K562 (cell line): ENCODE results near the gene DDR1.

Source experiments
- ARID3B ChIP-seq: fragments of 250-450 bp; sonication (Bioruptor Pico); IDR thresholded peaks from 2 replicates; pipeline ENCODE4 v1.4.0; 2020; ENCODE audit warnings: borderline replicate concordance
- CEBPB ChIP-seq: fragments of 450-650 bp; IDR thresholded peaks from 2 replicates; pipeline ENCODE4 v1.6.1; 2016; ENCODE audit warnings: missing genetic modification characterization, missing compliant biosample characterization
- CREM ChIP-seq: IDR thresholded peaks from 2 replicates; pipeline ENCODE4 v1.6.1; 2014; ENCODE audit warnings: antibody characterized with exemption, low read depth
- CTCF ChIP-seq, 3 experiments: IDR thresholded peaks in 2 of 3; conservative IDR thresholded peaks in 1 of 3; 2 replicates each; pipeline ENCODE4 v1.5.1; 2011 to 2012; ENCODE audit warnings: low read length in 3 of 3, mild to moderate bottlenecking in 3 of 3, control low read depth in 2 of 3, improper control_type of control experiment in 1 of 3, inconsistent platforms in 1 of 3, low read depth in 1 of 3, mixed read lengths in 1 of 3, moderate library complexity in 1 of 3; ENCODE audit not compliant: insufficient read depth in 2 of 3
- FOXK2 ChIP-seq, 2 experiments: fragments of 450-650 bp; IDR thresholded peaks in 1 of 2; conservative IDR thresholded peaks in 1 of 2; 2 replicates each; pipeline ENCODE4 v1.6.1; 2016; ENCODE audit warnings: low read depth in 2 of 2, mild to moderate bottlenecking in 1 of 2
- GABPA ChIP-seq: fragments of 200-800 bp; sonication (Bioruptor generic); conservative IDR thresholded peaks from 2 replicates; pipeline ENCODE4 v1.6.1; 2016; ENCODE audit warnings: low read depth, missing genetic modification characterization, missing compliant biosample characterization
- GTF2E2 ChIP-seq: fragments of 200-800 bp; sonication (Bioruptor generic); IDR thresholded peaks from 2 replicates; pipeline ENCODE4 v1.6.1; 2016; ENCODE audit warnings: missing genetic modification characterization, missing compliant biosample characterization
- KDM1A ChIP-seq, 2 experiments: fragments of 450-650 bp; IDR thresholded peaks; 2 replicates each; pipeline ENCODE4 v1.6.1; 2016; ENCODE audit warnings: mild to moderate bottlenecking in 2 of 2
- MXI1 ChIP-seq: IDR thresholded peaks from 2 replicates; pipeline ENCODE4 v1.6.1; 2011; ENCODE audit warnings: low read depth, mild to moderate bottlenecking, improper control_type of control experiment, low read length
- PCBP2 ChIP-seq: fragments of 200-400 bp; formaldehyde crosslinking; IDR thresholded peaks from 2 replicates; pipeline ENCODE4 v1.6.1; 2018; ENCODE audit warnings: low read length, low read depth, mild to moderate bottlenecking, moderate library complexity; ENCODE audit not compliant: poor library complexity, severe bottlenecking
- POLR2A ChIP-seq: fragments of 450-650 bp; conservative IDR thresholded peaks from 2 replicates; pipeline ENCODE4 v1.6.1; 2016
- TAF1 ChIP-seq: IDR thresholded peaks from 2 replicates; pipeline ENCODE4 v1.6.1; 2011; ENCODE audit warnings: mild to moderate bottlenecking, low read length, moderate library complexity; ENCODE audit not compliant: insufficient read depth, control insufficient read depth, severe bottlenecking; ENCODE audit errors: extremely low read depth
- TF ChIP-seq, protein P1 (sequence below): fragments of 200-600 bp; sonication (generic); IDR thresholded peaks from one replicate; pipeline ENCODE4 v1.6.1; 2012; ENCODE audit warnings: mild to moderate bottlenecking, low read depth, low read length, inconsistent platforms

- TF ChIP-seq GABPA, result no peak
- no peak for TF ChIP-seq KDM1A (IDR thresholded peaks at IDR 0.05)
- TF ChIP-seq PCBP2, result no peak
- no peak for TF ChIP-seq POLR2A
- TF ChIP-seq ARID3B (CRISPR knock-in tag), result no peak
- no peak for TF ChIP-seq CREM
- TF ChIP-seq TAF1, result no peak
- no peak for TF ChIP-seq CEBPB (tag)
- no peak for TF ChIP-seq GTF2E2
- no peak for TF ChIP-seq CTCF (IDR thresholded peaks at IDR 0.05 in 2 of 3, conservative IDR thresholded peaks at IDR 0.05 in 1 of 3; ENCODE audit: insufficient read depth in 2 of 3, low read depth in 1 of 3, low read length in 3 of 3)
- TF ChIP-seq, protein P1, sequence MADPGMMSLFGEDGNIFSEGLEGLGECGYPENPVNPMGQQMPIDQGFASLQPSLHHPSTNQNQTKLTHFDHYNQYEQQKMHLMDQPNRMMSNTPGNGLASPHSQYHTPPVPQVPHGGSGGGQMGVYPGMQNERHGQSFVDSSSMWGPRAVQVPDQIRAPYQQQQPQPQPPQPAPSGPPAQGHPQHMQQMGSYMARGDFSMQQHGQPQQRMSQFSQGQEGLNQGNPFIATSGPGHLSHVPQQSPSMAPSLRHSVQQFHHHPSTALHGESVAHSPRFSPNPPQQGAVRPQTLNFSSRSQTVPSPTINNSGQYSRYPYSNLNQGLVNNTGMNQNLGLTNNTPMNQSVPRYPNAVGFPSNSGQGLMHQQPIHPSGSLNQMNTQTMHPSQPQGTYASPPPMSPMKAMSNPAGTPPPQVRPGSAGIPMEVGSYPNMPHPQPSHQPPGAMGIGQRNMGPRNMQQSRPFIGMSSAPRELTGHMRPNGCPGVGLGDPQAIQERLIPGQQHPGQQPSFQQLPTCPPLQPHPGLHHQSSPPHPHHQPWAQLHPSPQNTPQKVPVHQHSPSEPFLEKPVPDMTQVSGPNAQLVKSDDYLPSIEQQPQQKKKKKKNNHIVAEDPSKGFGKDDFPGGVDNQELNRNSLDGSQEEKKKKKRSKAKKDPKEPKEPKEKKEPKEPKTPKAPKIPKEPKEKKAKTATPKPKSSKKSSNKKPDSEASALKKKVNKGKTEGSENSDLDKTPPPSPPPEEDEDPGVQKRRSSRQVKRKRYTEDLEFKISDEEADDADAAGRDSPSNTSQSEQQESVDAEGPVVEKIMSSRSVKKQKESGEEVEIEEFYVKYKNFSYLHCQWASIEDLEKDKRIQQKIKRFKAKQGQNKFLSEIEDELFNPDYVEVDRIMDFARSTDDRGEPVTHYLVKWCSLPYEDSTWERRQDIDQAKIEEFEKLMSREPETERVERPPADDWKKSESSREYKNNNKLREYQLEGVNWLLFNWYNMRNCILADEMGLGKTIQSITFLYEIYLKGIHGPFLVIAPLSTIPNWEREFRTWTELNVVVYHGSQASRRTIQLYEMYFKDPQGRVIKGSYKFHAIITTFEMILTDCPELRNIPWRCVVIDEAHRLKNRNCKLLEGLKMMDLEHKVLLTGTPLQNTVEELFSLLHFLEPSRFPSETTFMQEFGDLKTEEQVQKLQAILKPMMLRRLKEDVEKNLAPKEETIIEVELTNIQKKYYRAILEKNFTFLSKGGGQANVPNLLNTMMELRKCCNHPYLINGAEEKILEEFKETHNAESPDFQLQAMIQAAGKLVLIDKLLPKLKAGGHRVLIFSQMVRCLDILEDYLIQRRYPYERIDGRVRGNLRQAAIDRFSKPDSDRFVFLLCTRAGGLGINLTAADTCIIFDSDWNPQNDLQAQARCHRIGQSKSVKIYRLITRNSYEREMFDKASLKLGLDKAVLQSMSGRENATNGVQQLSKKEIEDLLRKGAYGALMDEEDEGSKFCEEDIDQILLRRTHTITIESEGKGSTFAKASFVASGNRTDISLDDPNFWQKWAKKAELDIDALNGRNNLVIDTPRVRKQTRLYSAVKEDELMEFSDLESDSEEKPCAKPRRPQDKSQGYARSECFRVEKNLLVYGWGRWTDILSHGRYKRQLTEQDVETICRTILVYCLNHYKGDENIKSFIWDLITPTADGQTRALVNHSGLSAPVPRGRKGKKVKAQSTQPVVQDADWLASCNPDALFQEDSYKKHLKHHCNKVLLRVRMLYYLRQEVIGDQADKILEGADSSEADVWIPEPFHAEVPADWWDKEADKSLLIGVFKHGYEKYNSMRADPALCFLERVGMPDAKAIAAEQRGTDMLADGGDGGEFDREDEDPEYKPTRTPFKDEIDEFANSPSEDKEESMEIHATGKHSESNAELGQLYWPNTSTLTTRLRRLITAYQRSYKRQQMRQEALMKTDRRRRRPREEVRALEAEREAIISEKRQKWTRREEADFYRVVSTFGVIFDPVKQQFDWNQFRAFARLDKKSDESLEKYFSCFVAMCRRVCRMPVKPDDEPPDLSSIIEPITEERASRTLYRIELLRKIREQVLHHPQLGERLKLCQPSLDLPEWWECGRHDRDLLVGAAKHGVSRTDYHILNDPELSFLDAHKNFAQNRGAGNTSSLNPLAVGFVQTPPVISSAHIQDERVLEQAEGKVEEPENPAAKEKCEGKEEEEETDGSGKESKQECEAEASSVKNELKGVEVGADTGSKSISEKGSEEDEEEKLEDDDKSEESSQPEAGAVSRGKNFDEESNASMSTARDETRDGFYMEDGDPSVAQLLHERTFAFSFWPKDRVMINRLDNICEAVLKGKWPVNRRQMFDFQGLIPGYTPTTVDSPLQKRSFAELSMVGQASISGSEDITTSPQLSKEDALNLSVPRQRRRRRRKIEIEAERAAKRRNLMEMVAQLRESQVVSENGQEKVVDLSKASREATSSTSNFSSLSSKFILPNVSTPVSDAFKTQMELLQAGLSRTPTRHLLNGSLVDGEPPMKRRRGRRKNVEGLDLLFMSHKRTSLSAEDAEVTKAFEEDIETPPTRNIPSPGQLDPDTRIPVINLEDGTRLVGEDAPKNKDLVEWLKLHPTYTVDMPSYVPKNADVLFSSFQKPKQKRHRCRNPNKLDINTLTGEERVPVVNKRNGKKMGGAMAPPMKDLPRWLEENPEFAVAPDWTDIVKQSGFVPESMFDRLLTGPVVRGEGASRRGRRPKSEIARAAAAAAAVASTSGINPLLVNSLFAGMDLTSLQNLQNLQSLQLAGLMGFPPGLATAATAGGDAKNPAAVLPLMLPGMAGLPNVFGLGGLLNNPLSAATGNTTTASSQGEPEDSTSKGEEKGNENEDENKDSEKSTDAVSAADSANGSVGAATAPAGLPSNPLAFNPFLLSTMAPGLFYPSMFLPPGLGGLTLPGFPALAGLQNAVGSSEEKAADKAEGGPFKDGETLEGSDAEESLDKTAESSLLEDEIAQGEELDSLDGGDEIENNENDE, result no peak
- TF ChIP-seq FOXK2 (conservative IDR thresholded peaks at IDR 0.05 in 1 of 2, IDR thresholded peaks at IDR 0.05 in 1 of 2; ENCODE audit: low read depth in 2 of 2), result no peak
- no peak for TF ChIP-seq MXI1
These were observed 3.5 kb upstream of the DDR1 start for GRCh38 chr6:30880698-30881252.
